GM03348 (cell line): ENCODE measurements around the gene RFC2.
"Not testable (repeated sequence)": the region's sequence is repeated elsewhere in the genome, so short reads cannot be mapped to it uniquely, and the experiment has no call there.

Experiments used
- DNase-seq: peaks from one replicate; pipeline ENCODE4 v3.0.0; 2012; ENCODE audit warnings: low spot score

RFC2 gene

GRCh38 chr7:74248156-74248555 lies 6.0 kb downstream of the RFC2 start:
- no peak for DNase-seq

- no peak for DNase-seq
These were observed 7.7 kb downstream of the RFC2 start for GRCh38 chr7:74246497-74246896.

GRCh38 chr7:74242122-74242443 lies 12.1 kb downstream of the RFC2 start:
- no peak for DNase-seq

GRCh38 chr7:74240482-74240881 lies 13.7 kb downstream of the RFC2 start:
- no peak for DNase-seq

- no peak for DNase-seq
These were observed 17.9 kb downstream of the RFC2 start for GRCh38 chr7:74236284-74236683.

GRCh38 chr7:74235518-74236268 lies 18.5 kb downstream of the RFC2 start:
- no peak for DNase-seq

GRCh38 chr7:74233655-74234285 lies 20.4 kb downstream of the RFC2 start:
- no peak for DNase-seq

GRCh38 chr7:74231232-74231590 lies 23.0 kb downstream of the RFC2 start:
- no peak for DNase-seq

GRCh38 chr7:74230446-74231231 lies 23.6 kb downstream of the RFC2 start:
- DNase-seq: no peak

- no peak for DNase-seq
These were observed 25.0 kb downstream of the RFC2 start for GRCh38 chr7:74228951-74229900.

- DNase-seq: no peak
These were observed 27.6 kb downstream of the RFC2 start for GRCh38 chr7:74226633-74227032.

GRCh38 chr7:74225400-74225799 lies 28.8 kb downstream of the RFC2 start:
- DNase-seq: no peak

GRCh38 chr7:74224907-74225306 lies 29.3 kb downstream of the RFC2 start:
- not testable (repeated sequence) for DNase-seq

- DNase-seq: no peak
These were observed 29.7 kb downstream of the RFC2 start for GRCh38 chr7:74224511-74224832.

GRCh38 chr7:74223711-74224510 lies 30.3 kb downstream of the RFC2 start:
- DNase-seq: no peak

GRCh38 chr7:74222851-74223710 lies 31.1 kb downstream of the RFC2 start:
- no peak for DNase-seq

- no peak for DNase-seq
These were observed 32.5 kb downstream of the RFC2 start for GRCh38 chr7:74221713-74222112.

- DNase-seq: no peak
These were observed 34.0 kb downstream of the RFC2 start for GRCh38 chr7:74220229-74220628.

- no peak for DNase-seq
These were observed 34.8 kb downstream of the RFC2 start for GRCh38 chr7:74219416-74219815.

GRCh38 chr7:74218343-74218698 lies 35.9 kb downstream of the RFC2 start:
- no peak for DNase-seq
